Measurements from ENCODE around the gene TECTB.
"Not testable (repeated sequence)": the region's sequence is repeated elsewhere in the genome, so short reads cannot be mapped to it uniquely, and the experiment has no call there.

TECTB gene

DNA sequence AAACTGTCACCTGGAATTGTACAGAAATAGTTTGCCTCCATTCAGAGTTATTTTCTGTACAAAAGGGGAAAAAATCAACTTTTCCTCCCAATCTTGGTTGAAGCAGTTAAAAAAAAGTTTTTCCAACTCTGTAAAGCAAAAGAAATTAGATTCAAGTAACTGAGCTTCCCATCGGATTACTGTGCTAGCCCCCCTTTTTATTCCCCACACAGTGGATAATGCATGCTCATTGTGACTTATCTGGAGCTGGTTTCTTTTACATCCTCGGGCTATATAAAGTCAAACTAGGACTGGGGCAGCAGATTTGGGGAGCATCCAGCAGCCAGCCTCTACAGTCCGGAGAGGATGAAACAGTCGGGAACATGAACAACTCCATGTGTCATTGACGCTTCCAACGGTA lies at the start of gene TECTB:
TSS of gene TECTB (plus strand) at position 301 of the 400 bp plus-strand sequence. CDS start 335 bp downstream, outside the sequence.
- DNase-seq (ENCODE audit: low spot score): no peak

DNA sequence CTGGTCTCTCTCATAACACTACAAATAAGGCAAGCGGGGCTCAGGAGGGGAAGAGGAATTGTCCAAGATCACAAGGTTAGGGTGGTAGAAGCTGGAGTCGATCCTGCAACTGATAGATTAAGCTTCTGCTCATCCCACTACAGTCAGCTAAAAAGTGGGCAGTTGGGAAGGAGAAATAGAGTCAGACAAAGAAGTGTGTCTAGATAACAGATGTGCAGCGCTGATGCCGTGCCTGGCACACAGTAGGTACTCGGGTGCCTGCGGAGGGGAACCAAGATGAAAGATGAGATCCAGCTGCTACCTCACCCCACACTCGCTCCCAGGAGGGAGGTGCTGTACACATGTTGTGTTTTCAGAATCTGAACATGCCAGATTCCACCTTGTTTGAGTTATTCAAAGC lies 48.1 kb upstream of the TECTB start:
- no peak for DNase-seq (ENCODE audit: low spot score)

DNA sequence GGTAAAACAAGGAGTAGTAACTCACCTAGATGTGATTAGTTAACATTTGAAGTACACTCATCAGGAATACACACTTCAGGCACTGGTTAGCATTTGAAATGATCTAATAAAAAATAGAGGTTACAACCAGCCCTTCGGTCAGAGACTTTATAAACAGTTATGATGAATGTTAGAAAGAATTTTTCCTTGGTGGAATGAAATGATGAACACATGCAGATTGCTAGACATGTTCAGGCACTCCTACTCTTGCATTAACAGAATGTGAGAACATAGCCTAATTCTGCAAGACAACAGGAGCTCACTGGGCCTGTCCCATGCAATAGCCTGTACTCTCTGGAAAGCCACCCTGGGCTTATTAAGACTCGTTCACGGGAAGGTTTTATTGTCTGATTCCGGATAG lies 47.3 kb upstream of the TECTB start:
- peak; percentile 41 for DNase-seq (ENCODE audit: low spot score)

DNA sequence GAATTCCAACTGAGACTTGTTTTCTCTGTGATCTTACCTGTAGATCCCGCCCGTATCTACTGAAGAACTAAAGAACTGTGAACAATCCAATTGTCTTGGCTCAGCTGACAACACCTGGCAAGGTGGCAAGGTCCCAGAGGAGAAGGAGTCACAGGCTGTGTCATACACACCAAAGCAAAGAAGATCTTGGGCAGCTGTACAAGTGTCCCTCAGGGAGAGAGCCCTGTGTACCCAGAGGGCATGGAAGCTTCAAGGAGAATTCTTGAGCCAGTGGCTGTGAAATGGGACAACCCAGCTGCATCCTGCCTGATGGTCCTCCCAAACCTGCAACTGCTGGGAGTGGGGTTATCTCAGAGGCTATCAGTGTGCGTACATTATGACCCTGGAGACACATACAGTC lies 46.7 kb upstream of the TECTB start:
- DNase-seq (ENCODE audit: low spot score): no peak

DNA sequence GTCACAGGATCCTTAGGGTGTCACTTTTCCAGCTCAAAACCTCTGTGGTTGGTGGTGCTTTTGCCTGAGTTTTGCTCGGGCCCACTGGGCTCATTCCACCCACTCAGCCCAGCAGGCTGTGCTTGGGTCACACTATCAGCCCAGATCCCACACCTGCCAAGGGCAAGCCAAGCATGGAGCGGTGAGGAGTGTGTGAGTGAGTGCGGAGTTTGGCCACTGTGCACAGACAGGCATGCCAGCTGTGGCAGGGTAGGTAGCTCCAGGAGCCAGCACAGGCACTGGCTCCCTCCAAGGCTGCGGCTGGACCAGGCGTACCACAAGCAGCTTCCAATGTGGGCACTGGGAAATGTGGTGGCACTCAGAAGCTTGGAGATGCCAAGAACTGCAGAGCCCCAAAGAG lies 43.9 kb upstream of the TECTB start:
- DNase-seq (ENCODE audit: low spot score): no peak

DNA sequence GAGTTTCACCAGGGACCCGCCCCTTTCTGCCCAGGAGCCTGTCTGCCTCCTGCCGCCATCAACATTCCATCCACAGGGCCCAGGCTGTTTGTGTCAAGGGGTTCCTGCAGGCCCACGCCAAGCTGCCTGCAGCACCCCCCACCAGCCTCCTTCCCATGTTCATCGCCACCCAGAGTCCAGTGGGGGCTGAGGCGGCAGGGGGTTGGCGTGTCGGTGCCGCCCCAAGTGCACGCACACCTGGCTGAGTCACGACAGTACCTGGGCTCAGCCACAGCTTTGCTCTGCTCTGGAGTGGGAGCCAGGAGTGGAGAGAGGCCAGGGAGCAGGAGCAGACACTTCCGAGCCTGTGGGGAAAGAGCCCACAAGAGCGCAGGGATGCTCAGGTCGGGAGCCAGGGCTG lies 42.8 kb upstream of the TECTB start:
- no peak for DNase-seq (ENCODE audit: low spot score)

DNA sequence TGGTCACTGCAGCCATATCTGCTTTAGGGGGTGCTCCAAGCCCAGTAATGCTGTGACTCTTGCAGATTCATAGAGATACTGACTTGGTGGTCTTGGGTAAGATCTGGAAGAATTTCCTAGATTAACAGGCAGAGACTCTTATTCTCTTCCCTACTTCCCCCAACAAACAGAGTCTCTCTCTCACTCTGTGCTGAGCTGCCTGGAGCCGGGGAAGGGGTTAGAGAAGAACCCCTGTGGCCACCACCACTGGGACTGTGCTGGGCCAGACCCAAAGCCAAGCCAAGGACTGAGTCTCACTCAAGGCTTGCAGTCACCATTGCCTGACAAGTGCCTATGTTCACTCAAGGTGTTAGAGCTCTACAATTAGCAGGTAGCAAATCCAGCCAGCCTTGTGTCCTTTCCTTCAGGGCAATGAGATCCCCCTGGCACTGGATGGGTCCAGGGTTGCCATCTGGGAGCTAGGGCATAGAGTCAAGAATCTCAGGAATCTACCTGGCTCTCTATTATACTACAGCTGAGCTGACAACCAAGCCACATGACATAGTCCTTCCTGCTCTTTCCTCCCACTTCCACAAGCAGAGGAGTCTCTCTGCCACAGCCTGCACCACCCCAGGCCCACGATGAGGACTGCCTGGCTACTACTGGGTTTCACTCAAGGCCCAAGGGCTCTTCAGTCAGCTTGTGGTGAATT lies 41.4 kb upstream of the TECTB start:
- DNase-seq (ENCODE audit: low spot score): no peak

DNA sequence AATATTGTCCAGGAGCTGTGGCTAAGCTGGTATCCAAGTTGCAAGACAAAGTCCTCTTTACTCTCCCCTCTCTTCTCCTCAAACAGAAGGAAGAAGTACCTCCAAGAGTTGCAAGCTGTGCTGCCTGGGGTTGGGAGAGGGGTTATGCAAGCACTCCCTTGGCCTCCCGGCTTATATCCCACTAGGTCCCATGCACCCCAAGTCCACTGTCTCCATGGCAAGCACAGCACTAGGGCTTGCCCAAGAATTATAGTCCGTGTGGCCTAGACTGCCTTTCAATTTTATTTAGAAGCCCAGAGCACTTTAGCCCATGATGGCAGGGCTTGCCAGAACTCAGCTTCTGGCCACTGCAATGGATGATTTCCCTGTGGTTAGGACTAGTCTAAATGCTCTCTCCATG lies 40.4 kb upstream of the TECTB start:
- no peak for DNase-seq (ENCODE audit: low spot score)

DNA sequence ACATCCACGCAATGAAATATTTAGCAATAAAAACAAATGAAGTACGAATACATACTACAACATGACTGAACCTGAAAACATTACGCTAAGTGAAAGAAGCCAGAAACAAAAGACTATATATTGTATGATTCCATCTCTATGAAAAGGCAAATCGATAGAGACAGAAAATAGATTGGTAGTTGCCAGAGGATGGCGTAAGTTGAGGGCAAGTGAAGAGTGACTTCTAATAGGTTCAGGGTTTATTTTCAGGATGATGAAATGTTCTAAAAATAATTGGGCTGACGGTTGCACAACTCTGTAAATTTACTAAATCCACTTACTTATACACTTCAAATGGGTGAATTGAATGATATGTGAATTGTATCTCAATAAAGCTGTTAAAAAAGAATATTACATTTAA lies 39.5 kb upstream of the TECTB start:
- DNase-seq (ENCODE audit: low spot score): no peak

DNA sequence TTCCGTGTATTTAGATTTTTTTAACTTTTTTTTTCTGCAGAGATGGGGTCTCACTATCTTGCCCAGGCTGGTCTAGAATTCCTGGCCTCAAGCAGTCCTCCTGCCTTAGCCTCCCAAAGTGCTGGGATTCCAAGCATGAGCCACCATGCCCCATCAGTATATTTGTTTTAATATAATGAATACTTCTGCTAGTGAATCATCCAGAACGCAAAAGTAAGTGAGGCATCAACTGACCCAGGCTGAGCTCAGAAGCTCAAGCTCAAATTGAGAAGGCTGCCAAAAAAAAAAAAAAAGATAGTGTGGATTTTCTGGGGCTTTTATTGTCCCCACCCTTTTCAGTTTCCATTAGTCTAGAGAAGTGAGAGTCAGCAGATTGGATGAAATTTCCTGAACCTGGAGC lies 39.0 kb upstream of the TECTB start:
- DNase-seq (ENCODE audit: low spot score): no peak

DNA sequence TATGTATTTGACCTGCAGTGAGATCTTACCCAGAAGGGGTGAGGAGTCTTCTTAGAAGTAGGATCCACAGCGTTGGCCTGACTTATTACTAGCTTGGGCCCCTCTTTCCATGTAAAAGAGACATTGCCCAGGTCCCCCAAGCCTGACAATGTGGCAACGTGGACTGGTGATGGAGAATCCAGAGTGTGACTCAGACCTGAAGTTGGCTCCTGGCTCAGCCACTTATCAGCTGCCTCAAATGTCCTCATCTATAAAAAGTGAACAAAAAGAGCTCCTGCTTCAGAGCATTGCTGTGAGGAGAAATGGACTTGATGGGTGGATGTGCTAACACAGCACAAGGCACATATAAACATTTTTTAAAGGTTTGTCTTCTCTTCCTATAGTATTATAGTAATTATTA lies 35.4 kb upstream of the TECTB start:
- DNase-seq (ENCODE audit: low spot score): no peak

DNA sequence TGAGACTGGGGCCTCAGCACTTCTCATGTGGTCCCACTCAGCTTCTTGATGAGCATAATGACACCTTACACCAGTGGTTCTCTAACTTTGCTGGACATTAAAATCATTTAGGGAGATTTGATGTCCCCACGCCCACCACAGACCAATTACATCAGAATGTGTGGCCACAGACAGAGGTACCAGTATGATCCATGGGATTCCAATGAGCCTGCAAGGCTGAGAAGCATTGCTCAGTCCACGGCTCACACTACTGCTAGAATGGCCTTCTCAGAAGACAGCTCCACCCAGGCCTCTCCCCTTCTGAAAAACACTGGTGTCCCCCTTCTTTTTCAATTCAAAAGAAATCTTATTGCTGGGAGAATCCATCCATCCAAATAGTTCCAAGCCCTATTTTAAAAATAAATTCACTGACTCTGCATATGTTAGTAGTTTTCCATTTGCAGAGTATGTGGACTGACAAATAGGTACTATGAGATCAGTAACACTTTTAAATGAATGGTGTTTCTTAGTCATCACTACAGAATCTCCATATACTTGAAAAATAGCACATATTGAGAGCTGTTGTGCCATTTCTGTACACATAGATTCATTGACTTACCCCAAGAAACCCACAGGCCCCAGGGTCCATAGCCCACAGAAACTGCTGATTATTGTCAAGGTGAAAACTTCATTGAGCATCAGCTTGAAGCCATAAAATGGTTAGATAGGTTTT lies 34.5 kb upstream of the TECTB start:
- no peak for DNase-seq (ENCODE audit: low spot score)

DNA sequence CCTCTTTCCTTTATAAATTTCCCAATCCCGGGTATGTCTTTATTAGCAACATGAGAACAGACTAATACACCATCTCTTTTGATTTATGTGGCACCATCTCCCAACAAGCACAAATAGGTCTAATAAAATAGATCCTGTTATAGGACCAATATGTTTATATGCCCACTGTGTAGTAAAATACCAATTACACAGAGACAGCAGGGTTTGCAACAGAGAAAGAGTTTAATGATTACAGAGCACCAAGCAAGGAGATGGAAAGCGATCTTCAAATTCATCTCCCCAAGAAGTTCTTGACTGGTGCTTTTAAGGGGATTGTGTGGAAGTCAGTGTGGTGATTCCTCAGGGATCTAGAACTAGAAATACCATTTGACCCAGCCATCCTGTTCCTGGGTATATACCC lies 33.5 kb upstream of the TECTB start:
- DNase-seq (ENCODE audit: low spot score): no peak

DNA sequence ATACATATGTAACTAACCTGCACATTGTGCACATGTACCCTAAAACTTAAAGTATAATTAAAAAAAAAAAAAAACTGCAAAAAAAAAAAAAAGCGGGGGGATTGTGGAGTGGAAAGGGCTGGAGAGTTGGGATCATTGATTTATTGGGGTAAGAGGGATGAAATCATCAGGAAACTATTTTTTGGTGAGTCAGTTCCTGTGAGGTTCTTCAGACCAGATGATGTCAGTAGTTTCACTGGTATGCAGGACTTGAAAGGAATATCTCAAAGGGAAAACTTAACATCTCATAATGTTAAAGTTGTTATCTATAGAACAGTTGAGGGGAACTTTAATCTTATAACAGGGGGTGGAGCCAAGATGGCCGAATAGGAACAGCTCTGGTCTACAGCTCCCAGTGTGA lies 32.6 kb upstream of the TECTB start:
- DNase-seq (ENCODE audit: low spot score): peak; percentile 40

DNA sequence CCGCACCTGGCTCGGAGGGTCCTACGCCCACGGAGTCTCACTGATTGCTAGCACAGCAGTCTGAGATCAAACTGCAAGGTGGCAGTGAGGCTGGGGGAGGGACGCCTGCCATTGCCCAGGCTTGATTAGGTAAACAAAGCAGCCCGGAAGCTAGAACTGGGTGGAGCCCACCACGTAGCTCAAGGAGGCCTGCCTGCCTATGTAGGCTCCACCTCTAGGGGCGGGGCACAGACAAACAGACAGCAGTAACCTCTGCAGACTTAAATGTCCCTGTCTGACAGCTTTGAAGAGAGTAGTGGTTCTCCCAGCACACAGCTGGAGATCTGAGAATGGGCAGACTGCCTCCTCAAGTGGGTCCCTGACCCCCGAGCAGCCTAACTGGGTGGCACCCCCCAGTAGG lies 32.0 kb upstream of the TECTB start:
- not testable (repeated sequence) for DNase-seq (ENCODE audit: low spot score)

DNA sequence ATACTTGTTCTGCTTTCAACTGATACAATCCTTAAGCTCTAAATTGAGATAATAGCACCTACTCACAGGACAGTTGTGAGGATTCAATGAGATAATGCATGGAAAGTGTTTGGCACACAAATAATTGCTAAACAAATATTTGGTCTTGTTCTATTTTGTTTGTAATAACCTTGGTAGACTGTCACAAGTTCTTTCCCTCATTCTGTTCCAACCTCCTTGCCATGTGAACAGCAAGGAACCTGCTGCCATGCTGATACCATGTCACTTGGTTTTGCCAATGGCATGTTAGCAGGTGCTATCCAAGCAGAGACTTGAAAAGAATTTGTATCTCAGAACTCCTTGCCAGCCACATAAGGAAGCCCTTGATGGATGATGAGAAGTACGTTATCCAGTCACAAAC lies 24.8 kb upstream of the TECTB start:
- DNase-seq (ENCODE audit: low spot score): no peak

DNA sequence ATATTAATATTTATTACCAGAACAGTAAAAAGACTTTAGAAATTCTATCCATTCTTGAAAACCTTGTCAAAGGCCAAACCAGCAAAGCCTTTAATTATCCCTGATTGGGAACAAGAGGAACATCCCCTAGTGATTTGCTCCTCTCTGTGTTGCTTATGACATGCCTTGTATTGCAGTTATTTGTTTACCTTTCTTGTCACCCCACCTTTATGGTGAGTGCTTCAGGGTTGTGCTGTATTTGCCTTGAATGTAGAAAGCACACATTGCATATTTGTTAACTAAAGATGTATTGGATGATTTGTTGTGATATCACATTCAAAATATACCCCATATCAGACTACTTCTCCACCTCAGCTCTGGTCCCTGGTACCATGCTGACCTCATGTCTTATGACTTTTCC lies 23.5 kb upstream of the TECTB start:
- DNase-seq (ENCODE audit: low spot score): no peak

DNA sequence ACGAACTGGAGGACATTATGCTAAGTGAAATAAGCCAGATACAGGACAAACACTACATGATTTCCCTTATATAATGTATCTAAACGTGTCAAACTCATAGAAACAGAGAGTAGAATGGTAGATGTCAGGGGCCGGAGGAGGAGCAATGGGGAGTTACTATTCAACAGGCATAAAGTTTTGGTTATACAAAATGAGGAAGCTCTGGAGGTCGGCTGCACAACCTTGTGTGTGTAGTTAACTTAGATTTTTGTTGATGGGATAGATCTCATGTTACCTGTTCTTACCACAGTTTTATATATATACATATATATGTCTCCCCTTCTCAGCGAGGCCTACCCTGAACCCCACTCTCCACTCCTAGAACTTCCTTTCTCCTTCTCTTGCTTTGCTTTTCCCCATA lies 22.4 kb upstream of the TECTB start:
- DNase-seq (ENCODE audit: low spot score): no peak

DNA sequence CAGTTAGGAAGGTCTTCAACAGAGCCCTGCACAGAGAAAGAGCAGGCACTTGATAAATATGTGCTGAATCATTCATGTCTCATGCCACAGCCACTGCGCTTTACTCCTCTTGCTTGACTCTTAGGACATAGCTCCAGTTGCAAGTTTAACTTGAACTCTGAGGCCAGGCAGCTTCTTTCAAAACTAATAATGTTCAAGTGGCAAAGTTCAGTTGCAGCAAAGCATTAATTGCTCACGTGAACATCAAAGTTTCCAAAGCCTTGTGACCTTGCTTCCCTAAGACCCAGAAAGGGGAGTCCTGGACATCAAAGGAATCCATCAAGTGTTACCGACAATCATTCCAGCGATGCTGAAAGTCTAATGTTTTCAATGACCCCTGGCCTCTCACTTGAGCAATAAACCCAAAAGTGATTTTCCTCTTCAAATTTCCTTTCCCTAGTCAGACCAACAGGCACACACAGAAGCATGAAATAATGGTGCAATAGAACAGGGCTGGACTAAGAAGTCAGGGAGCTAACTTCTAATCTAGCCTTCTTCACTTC lies 21.8 kb upstream of the TECTB start:
- peak; percentile 52 for DNase-seq (ENCODE audit: low spot score)

DNA sequence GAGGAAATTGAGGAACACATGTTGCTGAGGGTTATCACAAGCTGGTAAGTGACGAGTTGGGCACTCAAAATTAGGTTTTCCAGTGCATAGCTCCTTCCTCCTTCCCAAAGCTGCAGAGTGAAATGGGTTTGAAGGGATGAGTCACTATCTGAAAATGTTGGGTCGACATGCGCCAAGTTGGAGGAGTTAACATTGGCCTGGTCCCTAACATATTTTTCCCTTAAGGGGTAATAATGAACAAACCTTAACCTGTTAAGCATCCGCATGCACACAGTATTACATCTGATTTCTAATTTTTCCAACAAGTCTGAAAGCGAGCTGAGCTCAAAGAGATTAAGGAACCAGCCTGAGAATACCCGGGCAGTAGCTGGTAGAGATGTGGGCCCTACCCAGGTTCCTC lies 20.7 kb upstream of the TECTB start:
- peak; percentile 31 for DNase-seq (ENCODE audit: low spot score)

DNA sequence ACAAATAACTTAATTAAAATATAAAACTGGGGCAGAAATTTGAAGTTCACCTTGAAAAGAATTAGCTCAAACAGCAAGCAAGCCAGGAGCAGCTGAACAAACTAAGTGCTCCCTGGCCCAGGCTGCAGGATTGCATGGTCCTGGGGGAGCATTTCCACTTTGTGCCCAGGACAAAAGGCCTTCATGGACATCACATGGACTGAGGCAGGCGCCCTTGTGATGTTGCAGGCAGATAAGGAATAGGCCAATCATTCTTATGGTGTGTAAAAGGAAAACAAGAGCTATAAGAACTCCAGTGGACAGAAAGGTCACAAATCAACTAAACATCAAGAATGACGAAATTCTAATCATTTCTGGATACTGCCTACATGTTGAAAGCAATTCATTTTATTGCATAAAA lies 17.5 kb upstream of the TECTB start:
- no peak for DNase-seq (ENCODE audit: low spot score)

DNA sequence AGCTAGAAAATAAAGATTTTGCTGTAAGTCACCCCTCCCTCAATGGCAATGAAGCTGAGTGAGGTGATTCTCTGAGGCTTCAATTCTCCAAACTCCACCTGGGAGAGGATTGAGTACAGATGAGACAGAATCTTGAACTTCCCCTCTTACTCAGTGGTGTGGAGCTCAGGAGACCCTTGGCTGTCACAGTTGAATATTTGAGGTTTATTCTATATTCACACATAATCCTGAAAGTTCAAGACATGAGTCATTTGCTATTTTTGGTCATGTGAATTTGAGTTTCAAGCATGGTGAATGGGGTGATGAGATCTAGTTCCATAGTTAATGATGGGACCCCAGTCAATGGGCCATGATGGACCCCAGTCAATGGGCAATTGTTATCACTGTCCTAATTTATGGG lies 13.9 kb upstream of the TECTB start:
- DNase-seq (ENCODE audit: low spot score): peak; percentile 44

DNA sequence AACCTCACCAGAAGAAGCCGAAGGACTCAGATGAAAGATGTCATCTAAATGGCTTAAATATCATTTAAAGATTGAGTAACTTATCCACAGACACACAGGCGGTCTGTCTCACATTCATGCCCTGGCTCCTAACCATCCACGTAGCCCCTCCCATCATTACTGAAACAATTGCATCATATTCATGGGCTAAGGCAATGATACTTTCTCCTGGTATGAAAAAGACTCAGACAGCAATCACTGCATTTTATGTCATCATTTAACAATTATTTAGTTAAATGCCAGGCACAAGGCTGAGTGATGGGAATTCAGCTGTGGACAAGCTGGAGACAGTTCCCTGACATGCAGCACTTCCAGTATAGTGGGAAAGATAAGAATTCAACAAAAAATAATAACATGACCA lies 11.2 kb upstream of the TECTB start:
- DNase-seq (ENCODE audit: low spot score): peak; percentile 84

DNA sequence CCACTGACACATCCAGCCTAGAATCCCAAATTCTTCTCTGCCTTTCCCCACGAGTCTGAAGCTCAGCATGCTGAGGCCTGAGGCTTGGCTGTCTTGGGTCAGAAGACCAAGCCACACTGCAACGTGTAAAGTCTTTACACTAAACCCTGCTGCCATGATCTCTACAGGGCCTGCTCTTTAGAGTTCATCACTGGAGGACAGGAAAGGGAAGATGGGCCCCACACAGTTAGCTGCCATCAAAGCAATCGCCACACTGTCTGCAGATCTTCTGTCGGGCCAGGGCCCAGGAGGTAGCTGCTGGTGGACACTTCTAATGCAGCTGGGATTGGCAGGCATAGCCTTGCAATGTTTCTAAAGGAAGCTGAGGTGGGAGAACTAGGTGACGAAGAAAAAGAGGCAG lies 8.4 kb upstream of the TECTB start:
- DNase-seq (ENCODE audit: low spot score): no peak
